Neural cell (in vitro differentiated cells): ENCODE measurements around the gene EIF2D. TPM values are rescaled to one million over a fixed set of nuclear protein-coding genes. Genes with fewer than 3 reads are reported as not detected.

ENCODE experiments used
- H2AFZ ChIP-seq: fragments of 200-600, 300-800 bp; sonication (generic), shearing (Covaris generic); 2 replicates; pipeline ENCODE4 v1.6.0; 2014; ENCODE audit warnings: low read depth, mild to moderate bottlenecking, antibody characterized with exemption, low read length, moderate library complexity
- H3F3A ChIP-seq: fragments of 200-600 bp; shearing (Covaris generic); 2 replicates; pipeline ENCODE4 v1.6.1; 2016; ENCODE audit warnings: mild to moderate bottlenecking, moderate library complexity, mixed read lengths, antibody characterized with exemption, low read length; ENCODE audit not compliant: insufficient read depth, poor library complexity, severe bottlenecking
- H3K27ac ChIP-seq: fragments of 200-600, 300-800 bp; sonication (generic), shearing (Covaris generic); 2 replicates; pipeline ENCODE4 v1.5.1; 2014; ENCODE audit warnings: mild to moderate bottlenecking, low read length, moderate library complexity
- H3K27me3 ChIP-seq: fragments of 300-800, 200-600 bp; sonication (generic), shearing (Covaris generic); 2 replicates; pipeline ENCODE4 v1.6.0; 2014; ENCODE audit warnings: mild to moderate bottlenecking, low read depth, low read length, moderate library complexity; ENCODE audit not compliant: insufficient read depth
- H3K36me3 ChIP-seq: fragments of 300-800, 200-600 bp; sonication (generic), shearing (Covaris generic); 2 replicates; pipeline ENCODE4 v1.5.1; 2014; ENCODE audit warnings: mild to moderate bottlenecking, antibody characterized with exemption, low read length, moderate library complexity; ENCODE audit not compliant: insufficient read depth
- H3K4me2 ChIP-seq: fragments of 300-800, 200-600 bp; sonication (generic), shearing (Covaris generic); 2 replicates; pipeline ENCODE4 v1.6.0; 2014; ENCODE audit warnings: mild to moderate bottlenecking, low read length
- H3K4me3 ChIP-seq: fragments of 300-800, 200-600 bp; sonication (generic), shearing (Covaris generic); 2 replicates; pipeline ENCODE4 v1.5.1; 2014; ENCODE audit warnings: mild to moderate bottlenecking, low read length, moderate library complexity
- H3K79me2 ChIP-seq: fragments of 200-600 bp; shearing (Covaris generic); replicated peaks from 2 replicates; pipeline ENCODE4 v1.6.0; 2014; ENCODE audit warnings: mild to moderate bottlenecking, low read length, moderate library complexity; ENCODE audit not compliant: insufficient read depth
- H3K9ac ChIP-seq: fragments of 300-800, 200-600 bp; sonication (generic), shearing (Covaris generic); 2 replicates; pipeline ENCODE4 v1.6.1; 2016; ENCODE audit warnings: mild to moderate bottlenecking, low read length, mixed read lengths
- H3K9me2 ChIP-seq: fragments of 200-600 bp; shearing (Covaris generic); 2 replicates; pipeline ENCODE4 v1.6.1; 2016; ENCODE audit warnings: mild to moderate bottlenecking, low read length, mixed read lengths; ENCODE audit not compliant: insufficient read depth
- H3K9me3 ChIP-seq: fragments of 200-600, 300-800 bp; sonication (generic), shearing (Covaris generic); 2 replicates; pipeline ENCODE4 v1.6.1; 2016; ENCODE audit warnings: mild to moderate bottlenecking, mixed run types, low read length, moderate library complexity, mixed read lengths
- H4K20me1 ChIP-seq: fragments of 200-600 bp; shearing (Covaris generic); 2 replicates; pipeline ENCODE4 v1.6.1; 2016; ENCODE audit warnings: mild to moderate bottlenecking, mixed run types; ENCODE audit not compliant: insufficient read depth
- CTCF ChIP-seq: fragments of 450-650 bp; IDR thresholded peaks from 2 replicates; pipeline ENCODE4 v1.5.1; 2014; ENCODE audit warnings: antibody characterized with exemption, mild to moderate bottlenecking, moderate library complexity; ENCODE audit not compliant: poor library complexity, severe bottlenecking
- EP300 ChIP-seq: fragments of 450-650 bp; conservative IDR thresholded peaks from 2 replicates; pipeline ENCODE4 v1.6.1; 2014; ENCODE audit warnings: antibody characterized with exemption, mild to moderate bottlenecking, moderate library complexity; ENCODE audit not compliant: poor library complexity, severe bottlenecking
- EZH2 ChIP-seq: fragments of 200-600, 300-800 bp; shearing (Covaris generic), sonication (generic); IDR thresholded peaks from 2 replicates; pipeline ENCODE4 v1.6.1; 2014; ENCODE audit warnings: antibody characterized with exemption, low read length, borderline replicate concordance, mild to moderate bottlenecking; ENCODE audit not compliant: insufficient read depth, poor library complexity, severe bottlenecking
- MXI1 ChIP-seq: fragments of 450-650 bp; conservative IDR thresholded peaks from 2 replicates; pipeline ENCODE4 v1.6.1; 2014; ENCODE audit warnings: antibody characterized with exemption, mild to moderate bottlenecking; ENCODE audit not compliant: poor library complexity, severe bottlenecking
- POLR2AphosphoS5 ChIP-seq: IDR thresholded peaks from 2 replicates; pipeline ENCODE4 v1.6.1; 2012
- RAD21 ChIP-seq: fragments of 450-650 bp; conservative IDR thresholded peaks from 2 replicates; pipeline ENCODE4 v1.6.1; 2014; ENCODE audit warnings: antibody characterized with exemption, mild to moderate bottlenecking, moderate library complexity
- REST ChIP-seq: IDR thresholded peaks from 2 replicates; pipeline ENCODE4 v1.6.1; 2012; ENCODE audit warnings: borderline replicate concordance
- SMC3 ChIP-seq: fragments of 450-650 bp; conservative IDR thresholded peaks from 2 replicates; pipeline ENCODE4 v1.6.1; 2014; ENCODE audit warnings: antibody characterized with exemption, mild to moderate bottlenecking, moderate library complexity; ENCODE audit not compliant: poor library complexity
- TAF1 ChIP-seq: IDR thresholded peaks from 2 replicates; pipeline ENCODE4 v1.6.1; 2012; ENCODE audit warnings: low read depth
- polyA plus RNA-seq: library from polyadenylated mRNA; depleted of rRNA; stranded (reverse); fragments of >200 nt; gene quantifications from 2 replicates; pipeline ENCODE4 v1.2.3, GENCODE V29; 2014

Gene EIF2D
- polyA plus RNA-seq, 1 donor from 2014 or later = 37.1 TPM

- no peak overlapping the region for H3K27ac ChIP-seq
- H3K79me2 ChIP-seq = no peaks in the 10 kb centered on the region
- H2AFZ ChIP-seq = no peak overlapping the region
- H4K20me1 ChIP-seq = no peaks in the 10 kb centered on the region
- H3K9ac ChIP-seq = no peak overlapping the region
- H3K4me2 ChIP-seq = no peak overlapping the region
- H3F3A ChIP-seq = no peaks in the 10 kb centered on the region
- H3K9me3 ChIP-seq = no peaks in the 10 kb centered on the region
- H3K4me3 ChIP-seq = no peak overlapping the region
- no peaks in the 10 kb centered on the region for H3K36me3 ChIP-seq
- no peaks in the 10 kb centered on the region for H3K9me2 ChIP-seq
- H3K27me3 ChIP-seq = no peaks in the 10 kb centered on the region
- TF ChIP-seq REST = no peak
- no peak for TF ChIP-seq EP300
- no peak for TF ChIP-seq POLR2AphosphoS5
- TF ChIP-seq TAF1 = no peak
- TF ChIP-seq RAD21 = no peak
- no peak for TF ChIP-seq MXI1
- TF ChIP-seq EZH2 = no peak
- no peak for TF ChIP-seq SMC3
- TF ChIP-seq CTCF = no peak
These were observed 42.7 kb downstream of the EIF2D start for GRCh38 chr1:206569556-206569955.

GRCh38 chr1:206568779-206569352 is 43.4 kb downstream of the EIF2D start:
- no peaks in the 10 kb centered on the region for H3F3A ChIP-seq
- H3K27ac ChIP-seq = no peak overlapping the region
- H3K4me2 ChIP-seq = no peak overlapping the region
- H3K9me3 ChIP-seq = no peaks in the 10 kb centered on the region
- no peaks in the 10 kb centered on the region for H3K27me3 ChIP-seq
- no peak overlapping the region for H3K9ac ChIP-seq
- no peaks in the 10 kb centered on the region for H4K20me1 ChIP-seq
- no peaks in the 10 kb centered on the region for H3K79me2 ChIP-seq
- H3K9me2 ChIP-seq = no peaks in the 10 kb centered on the region
- H2AFZ ChIP-seq = no peak overlapping the region
- H3K36me3 ChIP-seq = no peaks in the 10 kb centered on the region
- TF ChIP-seq SMC3 = no peak
- TF ChIP-seq TAF1 = no peak
- no peak for TF ChIP-seq EP300
- no peak for TF ChIP-seq EZH2
- no peak for TF ChIP-seq RAD21
- no peak for TF ChIP-seq REST
- no peak for TF ChIP-seq POLR2AphosphoS5
- TF ChIP-seq MXI1 = no peak
- H3K4me3 ChIP-seq = no peak overlapping the region
